HT-29 (cell line): Measurements from ENCODE around the gene TFAP2A. TPM values are rescaled to one million over a fixed set of nuclear protein-coding genes. Genes with fewer than 3 reads are reported as not detected.

ENCODE experiments used
- DNase-seq: peaks from one replicate; pipeline ENCODE4 v3.0.0-alpha.2; 2015; ENCODE audit warnings: low spot score
- total RNA-seq: library from RNA; depleted of rRNA; stranded (reverse); fragments of >200 nt; shearing (Covaris generic); gene quantifications from 2 replicates; pipeline ENCODE4 v1.2.3, GENCODE V29; 2014

The TFAP2A gene
- total RNA-seq, 1 experiment from 2014 or later = 3.8 TPM

DNA sequence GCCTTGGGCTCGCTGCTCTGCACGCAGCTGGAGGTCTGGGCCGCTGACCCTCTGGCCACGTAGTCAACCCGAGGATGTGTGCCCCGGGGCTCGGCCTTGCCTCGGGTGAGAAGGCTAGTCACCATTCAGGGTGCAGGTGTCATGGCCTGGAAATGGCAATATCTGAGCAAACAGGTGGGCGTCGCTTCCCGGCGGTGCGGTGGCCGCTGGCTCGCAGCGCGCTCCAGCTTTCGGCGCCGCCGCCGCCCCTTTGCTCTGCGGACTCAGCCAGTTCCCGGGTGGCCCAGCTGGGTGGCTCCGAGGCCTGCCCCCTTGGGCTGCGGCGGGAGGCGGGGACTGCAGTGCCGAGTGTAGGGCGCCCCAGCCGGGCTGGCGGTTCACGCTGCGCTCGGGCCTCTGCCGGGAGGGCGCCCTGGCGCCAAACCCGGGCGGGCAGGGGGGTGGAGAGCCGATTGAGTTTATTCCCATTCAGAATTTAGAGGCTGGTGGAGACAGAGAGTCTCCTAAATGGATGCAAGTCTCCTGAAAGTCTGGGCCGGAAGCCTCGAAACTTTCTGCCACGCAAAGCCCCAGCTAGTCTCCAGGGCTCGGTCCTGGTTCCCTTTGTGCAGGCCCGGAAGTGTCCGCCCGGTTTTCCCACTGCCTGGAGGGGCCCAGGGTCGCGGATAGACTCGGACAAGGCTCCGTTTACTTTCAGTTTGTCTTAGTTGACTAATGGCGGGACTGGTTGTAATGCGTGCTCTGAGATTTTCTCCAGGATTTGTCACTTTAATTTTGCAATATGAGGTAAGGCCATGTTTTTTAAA lies 11.3 kb upstream of the TFAP2A start:
- DNase-seq = no peak

DNA sequence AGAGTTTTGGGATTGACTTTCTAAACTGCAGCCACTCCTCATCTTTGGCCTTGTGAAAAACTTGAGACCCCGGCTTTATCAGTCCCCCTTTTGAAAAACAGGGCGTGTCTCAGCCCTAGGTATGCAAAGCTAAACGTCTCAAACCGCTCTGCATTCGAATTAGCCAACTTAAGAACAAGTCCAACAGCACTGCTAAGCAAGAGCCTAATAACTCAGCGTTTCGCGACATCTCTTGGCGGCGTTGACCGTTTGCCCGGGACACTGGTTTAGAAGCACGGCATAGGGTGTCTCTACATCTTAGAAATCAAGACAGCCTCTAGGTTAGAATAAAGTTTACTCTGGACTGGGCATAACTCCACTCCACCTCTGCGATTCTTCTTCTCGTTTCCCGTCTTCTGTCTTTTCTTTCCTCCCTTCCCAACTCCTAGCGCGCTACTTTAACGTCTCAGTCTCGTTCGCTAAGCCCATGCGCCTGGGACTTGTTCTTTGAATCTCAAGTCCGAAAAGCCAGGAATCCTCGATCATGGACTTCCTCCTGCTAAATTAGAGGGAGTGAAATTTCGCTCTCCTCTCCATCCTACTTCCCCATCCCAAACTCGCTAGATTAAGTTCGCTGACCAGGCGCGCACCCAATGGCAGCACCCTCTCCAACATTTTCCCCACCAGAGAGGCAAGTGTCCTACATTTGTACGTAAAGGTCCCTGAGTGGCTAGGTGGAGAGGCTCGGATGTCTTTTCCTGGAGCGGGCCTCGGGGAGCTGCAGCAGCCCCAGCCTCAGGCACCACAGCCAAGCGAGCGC lies 10.5 kb upstream of the TFAP2A start:
- DNase-seq = no peak

DNA sequence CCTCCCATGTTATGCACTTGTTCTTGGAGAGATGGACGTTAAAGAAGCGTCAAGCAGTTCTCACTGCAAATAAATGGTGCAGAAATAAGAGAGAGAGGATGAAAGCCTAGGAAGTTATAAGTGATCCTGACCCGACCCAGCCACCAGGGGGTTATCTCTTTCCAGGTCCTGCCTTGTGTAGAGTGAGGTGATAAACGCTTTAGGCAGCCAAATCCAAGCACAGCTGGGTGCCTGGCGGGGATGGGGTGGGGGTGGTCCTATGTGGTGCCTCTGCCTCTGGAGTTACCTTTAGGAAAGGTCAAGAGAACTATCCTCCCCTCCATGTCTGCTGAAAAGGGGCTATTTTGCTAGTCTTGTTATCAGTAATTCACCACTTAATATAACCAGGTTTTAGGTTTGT lies 9.2 kb upstream of the TFAP2A start:
- peak; percentile 18 for DNase-seq

DNA sequence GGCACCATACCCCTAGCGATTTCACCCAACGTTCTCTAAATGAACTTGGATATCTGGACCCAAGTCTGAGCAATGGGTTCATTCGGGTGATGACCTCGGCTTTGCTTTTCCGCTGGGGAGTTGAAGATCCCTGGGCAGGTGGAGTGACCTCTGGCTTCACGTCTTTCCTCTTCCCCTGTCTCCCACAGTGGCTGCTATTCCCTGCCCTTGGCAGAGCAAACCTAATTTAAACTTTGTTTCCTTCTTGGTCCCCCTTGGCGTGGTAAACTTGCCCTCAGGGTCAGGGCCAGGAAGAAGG lies 7.8 kb upstream of the TFAP2A start:
- DNase-seq = no peak

DNA sequence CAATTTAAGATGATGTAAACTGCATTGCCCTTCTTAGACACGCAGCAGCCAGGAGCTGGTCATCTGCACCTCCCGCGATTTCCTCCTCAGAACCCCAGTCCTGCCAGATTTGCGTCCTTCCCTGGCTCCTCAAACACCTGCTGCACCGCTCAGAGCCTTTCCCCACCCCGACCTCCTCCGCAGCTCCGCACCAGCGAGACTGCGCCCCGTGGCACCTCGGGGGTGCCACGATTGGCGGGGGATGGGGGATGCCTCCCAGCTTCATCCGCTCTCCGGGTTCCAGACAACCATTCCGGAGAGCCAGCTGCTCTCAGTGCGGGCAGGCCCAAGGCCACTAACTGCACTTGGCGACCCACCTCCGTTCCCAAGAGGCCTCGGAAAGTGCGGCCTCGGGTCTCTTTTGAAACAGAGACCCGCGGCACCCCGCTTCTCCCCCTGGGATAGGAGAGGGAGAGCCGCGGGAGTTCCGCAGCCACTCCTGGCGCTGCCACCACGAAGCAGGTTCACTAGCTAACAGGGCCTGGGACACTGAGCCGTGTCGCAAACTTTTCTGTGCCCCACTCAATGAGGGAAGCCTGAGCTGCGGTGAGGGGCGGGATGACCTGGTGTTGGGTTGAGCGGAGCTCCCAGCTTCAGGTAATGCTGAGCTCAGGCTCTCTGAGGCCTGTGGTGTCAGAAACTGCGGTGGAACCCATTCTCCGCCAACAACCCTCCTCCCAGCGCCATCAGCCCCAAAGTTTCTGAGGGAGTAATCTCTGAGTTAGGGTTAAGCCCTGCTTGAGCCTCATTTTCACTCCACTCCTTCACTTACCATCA lies 7.3 kb upstream of the TFAP2A start:
- no peak for DNase-seq

DNA sequence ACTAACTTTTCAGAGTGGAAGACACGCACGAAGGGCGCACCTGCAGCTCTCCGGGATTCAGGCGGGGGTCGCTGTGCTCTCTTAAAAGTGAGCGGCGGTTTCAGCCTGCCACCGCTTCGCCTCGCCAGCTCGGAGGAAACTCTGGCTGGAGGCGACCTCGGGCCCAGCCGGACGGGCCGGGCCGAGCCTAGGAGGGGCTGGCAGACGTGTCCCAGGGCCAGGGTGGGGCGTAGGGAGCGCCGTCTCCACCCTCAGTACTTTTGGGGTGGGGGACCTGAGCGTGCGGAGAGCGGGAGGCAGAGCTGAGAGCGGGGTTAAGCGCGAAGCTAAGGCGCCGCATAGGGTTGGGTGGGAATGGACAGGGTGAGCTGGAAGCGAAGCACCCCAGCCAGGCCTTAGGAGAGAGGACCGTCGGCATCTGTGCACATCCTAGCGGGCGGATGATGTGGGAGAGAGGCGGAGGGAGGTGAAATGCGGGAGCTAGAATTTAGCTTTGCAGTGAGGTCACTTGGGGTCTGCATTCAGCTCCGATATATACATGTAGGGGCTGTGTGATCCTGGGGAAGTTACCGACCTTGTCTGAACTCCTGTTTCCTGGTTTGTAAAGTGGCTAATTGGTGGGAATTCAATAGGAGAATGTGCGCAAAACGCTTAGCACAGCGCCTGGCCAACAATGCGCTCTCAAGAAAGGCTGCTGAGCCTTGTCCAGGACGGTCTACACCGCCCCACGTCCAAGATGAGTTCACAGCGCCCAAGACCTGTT lies 6.5 kb upstream of the TFAP2A start:
- no peak for DNase-seq

DNA sequence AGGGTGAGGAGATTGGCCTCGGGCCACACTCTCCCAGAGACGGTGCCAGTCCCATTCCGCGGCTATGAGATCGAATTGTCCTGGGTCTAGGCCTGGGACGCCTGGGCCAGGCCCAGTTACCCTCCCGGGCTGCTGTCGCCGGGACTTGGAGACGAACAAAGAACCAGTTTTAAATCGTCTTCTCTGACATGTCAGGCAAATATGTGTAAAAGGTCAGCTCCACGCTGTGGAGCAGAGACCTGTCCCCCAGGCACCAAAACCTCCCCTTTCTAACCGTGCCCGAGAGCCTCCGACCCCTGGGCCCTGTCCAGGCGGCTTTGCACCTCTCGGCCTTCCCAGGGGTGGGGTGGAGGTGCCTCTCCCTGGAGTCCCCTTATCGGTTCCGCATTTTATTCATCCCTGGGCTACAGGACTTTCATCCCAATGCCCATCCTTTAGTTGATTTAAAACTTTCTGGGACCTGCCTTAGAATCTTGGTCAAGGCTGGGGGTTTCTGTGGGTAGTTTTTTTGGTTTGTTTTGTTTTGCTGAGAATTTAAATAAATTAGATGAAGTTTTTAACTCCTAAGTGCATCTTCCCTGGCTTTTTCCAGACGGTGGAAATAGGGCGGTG lies 5.8 kb upstream of the TFAP2A start:
- DNase-seq = no peak

DNA sequence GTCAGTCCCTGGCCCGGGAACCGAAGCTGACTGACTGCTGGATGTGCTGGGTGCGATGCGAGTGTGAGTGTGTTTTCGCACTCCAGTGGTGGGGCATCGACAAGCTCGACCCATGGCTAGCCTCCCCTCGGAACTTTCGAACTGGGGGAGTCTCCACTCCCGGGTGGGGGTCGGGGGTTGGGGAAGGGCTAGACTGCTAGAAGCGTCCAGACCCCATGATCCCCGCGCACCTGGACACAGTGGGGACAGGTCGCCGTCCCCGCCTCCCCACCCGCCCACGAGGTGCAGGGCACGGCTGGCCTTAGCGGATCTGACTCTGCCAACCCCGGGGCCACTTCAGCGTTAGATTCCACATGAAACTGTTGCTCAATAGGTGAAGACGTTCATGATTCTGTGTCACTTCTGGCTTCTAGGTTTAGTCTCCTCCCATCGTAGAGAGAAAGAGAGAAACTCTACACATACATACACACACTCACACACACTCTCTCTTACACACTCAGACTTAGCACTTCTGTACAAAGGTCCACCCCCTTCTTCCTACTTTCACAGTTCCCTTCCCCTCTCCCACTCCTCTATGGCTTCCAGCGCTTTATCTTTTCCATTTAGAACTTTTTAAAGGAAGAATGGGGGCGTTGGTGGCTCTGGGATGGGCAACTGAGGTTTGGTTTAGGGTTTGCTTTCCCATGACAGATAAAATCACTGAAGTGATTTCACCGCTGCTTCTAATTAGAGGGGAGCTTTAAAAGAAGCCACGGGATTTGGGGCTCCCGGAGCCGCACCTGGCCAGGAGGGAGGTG lies 5.1 kb upstream of the TFAP2A start:
- DNase-seq = no peak

DNA sequence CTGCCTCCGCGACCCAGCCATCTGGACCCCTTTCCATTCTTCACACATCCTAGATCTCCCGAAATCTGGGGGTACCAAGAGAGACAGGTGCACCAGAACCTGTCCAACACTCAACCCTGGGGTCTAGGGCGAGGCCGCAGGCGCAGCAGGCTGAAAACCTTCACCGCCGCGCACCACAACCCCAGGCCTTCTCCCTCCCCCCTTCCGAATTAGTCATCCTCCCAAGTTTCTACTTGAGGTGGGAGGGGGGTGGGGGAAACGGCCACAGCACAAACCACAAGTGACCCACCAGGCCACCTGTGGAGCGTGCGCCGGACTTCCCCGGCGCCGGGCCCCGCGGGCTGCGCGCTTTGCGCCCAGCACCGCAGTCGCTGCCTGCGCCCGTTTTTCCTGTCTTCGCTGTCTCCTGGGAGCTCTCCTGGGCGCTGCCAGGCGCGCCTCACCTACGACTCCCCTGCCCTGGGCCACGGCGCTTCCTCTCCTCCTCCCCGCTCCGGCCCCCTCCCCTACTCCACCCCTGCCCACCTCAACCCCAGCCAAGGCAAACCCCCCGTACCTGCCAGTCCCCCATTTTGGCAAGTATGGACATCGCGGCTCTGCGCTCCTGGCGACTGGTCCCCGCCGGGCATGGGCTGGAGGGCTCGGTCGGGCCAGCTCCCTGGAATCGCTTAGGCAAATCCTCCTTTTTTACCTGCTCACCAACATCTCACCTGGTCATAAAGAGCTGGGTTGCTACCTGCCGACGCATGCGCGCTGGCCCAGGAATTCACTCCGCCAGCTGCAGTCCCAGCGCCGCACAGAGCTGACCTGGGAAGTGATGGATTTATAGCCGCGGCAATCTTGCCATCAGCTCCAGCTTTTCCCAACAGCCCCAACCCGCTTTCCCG lies 4.2 kb upstream of the TFAP2A start:
- no peak for DNase-seq

DNA sequence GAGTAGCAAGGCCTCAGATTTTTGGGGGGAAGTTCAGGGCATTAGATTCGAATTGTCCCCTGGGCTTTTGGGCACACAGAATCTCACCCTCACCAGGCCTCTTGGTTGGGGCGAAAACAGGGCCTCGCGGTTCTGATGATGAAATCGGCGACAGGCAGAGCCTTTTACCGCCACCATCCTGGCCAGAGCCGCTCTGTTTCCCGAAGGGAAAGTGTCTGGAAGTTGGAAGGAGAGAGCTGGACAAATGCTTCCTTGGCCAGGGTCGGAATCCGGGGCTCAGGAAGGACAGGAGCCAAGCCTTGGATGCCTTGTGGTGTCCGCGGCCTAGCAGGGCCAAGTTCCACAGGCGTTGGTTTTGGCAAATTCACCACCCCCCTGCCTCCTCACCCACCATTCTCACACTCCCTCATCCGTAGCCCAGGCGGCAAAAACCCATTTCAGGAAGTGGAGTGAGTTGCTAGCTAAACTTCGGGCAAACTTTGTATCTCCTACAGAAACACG lies 3.5 kb upstream of the TFAP2A start:
- DNase-seq = no peak

DNA sequence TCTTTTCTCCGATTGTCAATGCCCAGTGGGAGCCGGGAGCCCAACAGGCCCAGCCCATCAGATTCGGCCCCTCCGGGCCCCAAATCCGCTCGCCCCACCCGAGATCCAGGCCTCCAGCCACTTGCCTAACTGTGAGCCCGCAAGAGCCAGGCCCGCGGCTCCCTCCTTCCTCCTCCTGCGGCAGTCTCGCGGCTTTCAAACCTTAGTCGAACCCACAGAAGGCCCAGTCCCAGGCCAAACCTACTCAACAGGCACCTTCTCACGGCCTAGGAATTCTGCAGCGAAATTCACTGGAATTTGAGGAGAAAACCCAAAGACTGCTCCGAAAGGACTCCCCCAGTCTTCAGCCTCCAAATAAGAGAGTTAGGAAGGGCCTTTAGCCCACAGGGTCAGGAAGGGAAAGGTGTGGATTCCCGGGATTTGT lies 2.8 kb upstream of the TFAP2A start:
- no peak for DNase-seq

DNA sequence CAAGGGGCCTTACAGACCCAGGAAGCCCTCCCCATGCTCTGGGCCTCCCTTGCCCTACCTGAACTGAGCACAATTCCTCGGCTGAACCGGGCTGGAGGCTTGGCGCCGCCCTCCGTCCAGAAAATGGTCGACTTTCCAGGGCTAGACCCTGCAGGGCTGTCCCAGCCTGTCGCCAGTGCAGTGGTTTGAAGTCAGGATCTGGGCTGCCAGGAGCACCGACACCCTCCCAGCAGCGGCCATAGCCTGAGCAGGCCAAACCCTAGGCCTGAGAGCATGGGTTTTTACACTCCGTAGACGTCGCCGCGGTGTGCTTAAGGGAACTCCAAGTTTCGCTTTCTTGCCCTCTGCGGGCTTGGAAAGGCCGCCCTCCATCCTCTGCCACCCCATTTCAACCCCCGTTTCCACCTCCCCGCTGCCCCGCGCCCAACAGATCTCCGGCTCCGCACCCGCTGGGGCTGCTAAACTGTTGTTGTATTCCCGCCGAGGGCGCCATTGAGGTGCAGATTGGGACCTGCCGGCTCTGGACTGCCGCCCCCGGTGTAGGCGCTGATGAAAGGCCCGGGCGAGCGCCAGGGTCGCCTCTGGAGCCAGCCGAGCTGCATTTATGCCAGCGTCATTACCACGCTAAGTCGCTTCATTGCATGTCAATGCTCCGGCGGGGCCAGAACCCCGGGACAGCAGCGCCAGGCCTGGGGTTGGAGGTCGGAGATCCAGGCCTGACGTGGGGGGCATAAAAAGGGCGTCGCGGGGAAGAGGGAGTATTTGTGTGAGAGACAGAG lies 2.2 kb upstream of the TFAP2A start:
- no peak for DNase-seq

DNA sequence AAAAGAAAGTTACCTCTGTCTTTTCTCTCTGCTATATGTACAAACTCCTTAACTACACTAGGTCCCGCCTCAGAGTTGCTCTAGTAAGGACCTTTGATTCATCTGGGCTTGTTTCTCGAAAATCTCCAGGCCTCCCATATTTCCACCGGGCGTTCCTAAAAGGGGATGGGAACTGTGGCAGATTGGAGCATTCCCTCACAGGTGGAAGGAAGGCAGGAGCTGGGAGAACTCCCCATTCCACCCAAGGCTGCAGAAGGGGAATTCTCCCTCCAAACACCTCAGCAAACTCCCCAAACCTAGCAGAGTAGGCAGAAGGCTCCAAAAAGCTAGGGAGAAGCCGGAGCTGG lies 1.6 kb upstream of the TFAP2A start:
- no peak for DNase-seq

DNA sequence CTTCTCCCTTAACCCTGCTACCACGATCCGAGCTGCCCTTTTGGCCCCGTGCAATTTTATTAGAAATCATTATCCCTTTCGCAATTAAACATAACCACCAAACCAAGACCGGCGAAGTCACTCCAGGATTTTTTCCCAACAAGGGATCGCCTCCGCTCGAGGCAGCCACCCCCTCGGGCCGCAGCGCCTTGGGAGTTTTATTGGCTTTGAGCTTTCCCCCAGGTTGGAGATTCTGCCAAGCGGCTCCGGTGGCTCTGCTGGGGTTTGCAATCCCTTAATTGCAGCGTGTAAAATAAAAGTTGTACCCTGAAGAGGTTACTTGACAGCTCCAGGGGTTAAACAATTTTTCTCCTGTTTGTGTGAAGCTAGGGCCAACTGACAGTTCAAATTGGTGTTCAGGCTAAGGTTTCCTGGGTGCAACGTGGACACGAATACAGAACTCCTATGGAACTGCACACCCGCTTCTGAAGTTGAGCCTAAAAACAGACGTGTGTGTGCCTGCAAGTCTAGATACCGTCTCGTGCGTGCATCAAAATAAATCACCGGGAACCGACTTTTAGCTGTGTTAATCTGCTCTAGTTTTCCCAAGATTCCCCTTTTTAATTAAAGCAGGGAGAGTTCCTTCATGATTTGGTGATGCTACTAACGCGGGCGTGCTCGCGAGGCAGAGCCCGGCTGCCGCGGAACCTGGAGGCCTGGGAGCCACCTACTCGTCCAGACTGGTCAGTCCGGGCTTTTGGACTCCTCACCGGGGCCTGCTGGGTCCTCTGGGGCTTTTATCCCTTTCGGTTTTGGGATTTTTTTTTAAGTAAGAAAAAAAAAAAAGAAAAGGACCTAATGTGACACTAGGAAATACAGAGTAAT lies 975 bp upstream of the TFAP2A start:
- DNase-seq = no peak

DNA sequence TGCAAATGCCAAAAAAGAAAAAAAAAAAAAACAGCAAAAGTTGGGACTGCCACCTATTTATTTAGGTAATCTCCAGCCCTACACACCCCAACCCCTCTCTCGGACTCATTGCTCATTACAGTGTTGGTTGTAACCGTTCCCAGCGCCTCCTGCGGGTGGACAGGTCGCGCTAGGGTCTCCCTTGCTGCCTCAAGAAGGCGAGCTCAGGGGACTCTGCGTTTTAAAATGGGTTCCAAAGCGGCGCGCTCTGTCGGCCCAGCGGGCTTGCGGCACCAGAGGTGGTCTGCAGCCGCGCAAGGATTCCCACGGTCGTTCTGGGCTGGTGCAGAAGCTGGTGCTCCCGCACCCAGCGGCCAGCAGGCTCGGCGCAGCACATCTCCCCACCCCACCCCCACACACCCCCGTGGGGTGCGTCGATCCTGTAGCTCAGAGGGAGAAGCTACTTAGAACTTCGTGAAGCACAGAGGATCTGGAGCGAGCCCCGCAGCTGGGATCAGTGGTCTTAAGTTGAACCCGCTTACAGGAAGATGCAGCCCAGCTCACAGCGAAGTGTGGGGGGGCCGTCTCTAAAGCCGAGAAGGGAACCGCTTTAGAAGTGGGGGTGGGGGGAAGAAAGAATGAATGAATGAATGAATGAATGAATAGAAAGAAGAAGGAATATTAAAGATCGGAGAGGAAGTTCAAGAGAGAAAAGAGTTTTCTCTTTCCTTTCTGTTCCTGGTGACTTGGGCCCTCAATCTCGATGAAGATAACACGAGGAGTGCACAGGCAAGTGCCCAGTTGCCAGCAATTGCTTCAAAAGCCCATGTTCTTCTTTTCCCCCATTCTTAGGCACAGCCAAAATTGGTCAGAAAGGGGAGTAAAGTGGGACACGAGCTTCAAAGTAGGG lies 780 bp downstream of the TFAP2A start:
- DNase-seq = peak; percentile 17

DNA sequence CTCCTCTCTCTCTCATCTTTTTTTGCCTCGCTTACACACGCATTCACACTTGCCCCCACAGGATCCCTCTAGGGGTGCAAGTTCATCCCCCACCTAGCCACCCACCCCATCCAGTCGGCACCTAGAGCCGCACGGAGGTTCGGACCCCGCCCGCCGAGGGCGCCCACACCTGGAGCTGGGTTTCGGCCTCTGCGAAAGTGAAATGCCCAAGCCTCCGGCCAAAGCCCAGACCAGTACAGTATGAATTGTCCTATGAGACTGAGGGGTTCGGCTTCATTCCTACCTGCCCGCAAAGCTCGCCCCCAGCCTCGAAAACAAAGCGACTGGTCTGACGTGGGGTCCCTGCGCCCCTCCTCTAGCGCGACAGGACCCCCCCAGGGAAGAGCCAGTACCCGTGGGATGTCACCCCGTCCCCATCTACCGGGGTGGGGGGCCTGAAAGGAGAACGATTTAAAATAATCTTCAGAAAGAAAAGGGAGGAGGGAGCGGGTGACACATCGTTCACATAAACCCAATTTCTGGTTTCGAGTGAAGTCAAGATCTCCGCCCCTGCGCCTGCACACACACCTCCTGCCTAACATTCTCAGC lies 1.5 kb downstream of the TFAP2A start:
- DNase-seq = no peak
